Pericardium fibroblast (primary cell): ENCODE data around the gene LAS1L. TPM values are rescaled to one million over a fixed set of nuclear protein-coding genes. Genes with fewer than 3 reads are reported as not detected.

ENCODE experiments used
- total RNA-seq: library from RNA; depleted of rRNA; stranded (reverse); fragments of >200 nt; gene quantifications from 2 replicates; pipeline ENCODE4 v1.2.3, GENCODE V29; 2015

The LAS1L gene
- total RNA-seq: 10.7 and 13.5 TPM in 2 replicates

GRCh38 chrX:65534450-65535292, at the start of gene LAS1L:
Gene LAS1L, minus strand, starts transcription at chrX:65534787. Its CDS starts 72 bp downstream, at chrX:65534715.

Other genes with a start within 250 kb of the LAS1L start
- 125 and 233 TPM in 2 replicates for gene MSN, start 132.9 kb upstream of the LAS1L start, total RNA-seq